ENCODE data around the gene LRRFIP2.
"Not testable (repeated sequence)": the region's sequence is repeated elsewhere in the genome, so short reads cannot be mapped to it uniquely, and the experiment has no call there.

Gene LRRFIP2

GRCh38 chr3:37174532-37175126, at the start of gene LRRFIP2:
Gene LRRFIP2 (minus strand): TSS chr3:37174582. CDS start chr3:37148983, 25,599 bp downstream.
- no peak for DNase-seq (ENCODE audit: low spot score)

GRCh38 chr3:37223576-37223975, 49.2 kb upstream of the LRRFIP2 start:
- no peak for DNase-seq (ENCODE audit: low spot score)

GRCh38 chr3:37223141-37223558, 48.8 kb upstream of the LRRFIP2 start:
- no peak for DNase-seq (ENCODE audit: low spot score)

GRCh38 chr3:37222542-37222941, 48.2 kb upstream of the LRRFIP2 start:
- DNase-seq (ENCODE audit: low spot score) = not testable (repeated sequence)

GRCh38 chr3:37221407-37221806, 47.0 kb upstream of the LRRFIP2 start:
- DNase-seq (ENCODE audit: low spot score) = no peak

GRCh38 chr3:37219266-37219665, 44.9 kb upstream of the LRRFIP2 start:
- no peak for DNase-seq (ENCODE audit: low spot score)

GRCh38 chr3:37218206-37218605, 43.8 kb upstream of the LRRFIP2 start:
- no peak for DNase-seq (ENCODE audit: low spot score)

- no peak for DNase-seq (ENCODE audit: low spot score)
Measured at GRCh38 chr3:37217098-37217849, 42.9 kb upstream of the LRRFIP2 start.

GRCh38 chr3:37216597-37217097, 42.3 kb upstream of the LRRFIP2 start:
- DNase-seq (ENCODE audit: low spot score) = no peak

GRCh38 chr3:37214076-37214475, 39.7 kb upstream of the LRRFIP2 start:
- peak; percentile 44 for DNase-seq (ENCODE audit: low spot score)

GRCh38 chr3:37210230-37210629, 35.8 kb upstream of the LRRFIP2 start:
- DNase-seq (ENCODE audit: low spot score) = no peak

- DNase-seq (ENCODE audit: low spot score) = not testable (repeated sequence)
Measured at GRCh38 chr3:37208576-37208975, 34.2 kb upstream of the LRRFIP2 start.

GRCh38 chr3:37208008-37208407, 33.6 kb upstream of the LRRFIP2 start:
- DNase-seq (ENCODE audit: low spot score) = not testable (repeated sequence)

GRCh38 chr3:37206041-37206440, 31.7 kb upstream of the LRRFIP2 start:
- DNase-seq (ENCODE audit: low spot score) = not testable (repeated sequence)

GRCh38 chr3:37204314-37204713, 29.9 kb upstream of the LRRFIP2 start:
- no peak for DNase-seq (ENCODE audit: low spot score)

GRCh38 chr3:37202035-37202434, 27.7 kb upstream of the LRRFIP2 start:
- DNase-seq (ENCODE audit: low spot score) = no peak

- no peak for DNase-seq (ENCODE audit: low spot score)
Measured at GRCh38 chr3:37200141-37200540, 25.8 kb upstream of the LRRFIP2 start.

- DNase-seq (ENCODE audit: low spot score) = no peak
Measured at GRCh38 chr3:37198996-37199395, 24.6 kb upstream of the LRRFIP2 start.

- no peak for DNase-seq (ENCODE audit: low spot score)
Measured at GRCh38 chr3:37198547-37198946, 24.2 kb upstream of the LRRFIP2 start.

- no peak for DNase-seq (ENCODE audit: low spot score)
Measured at GRCh38 chr3:37197810-37198371, 23.5 kb upstream of the LRRFIP2 start.

GRCh38 chr3:37194533-37194932, 20.2 kb upstream of the LRRFIP2 start:
- no peak for DNase-seq (ENCODE audit: low spot score)

GRCh38 chr3:37190667-37191066, 16.3 kb upstream of the LRRFIP2 start:
- no peak for DNase-seq (ENCODE audit: low spot score)

GRCh38 chr3:37189109-37189508, 14.7 kb upstream of the LRRFIP2 start:
- DNase-seq (ENCODE audit: low spot score) = no peak
